AG09309 (cell line): ENCODE data around the gene MAP3K13.

Source experiments
- DNase-seq: peaks from one replicate; pipeline ENCODE4 v3.0.0-alpha.2; 2010; ENCODE audit warnings: low read depth
- H3K4me3 ChIP-seq: 2 replicates; pipeline ENCODE4 v1.5.1; 2011; ENCODE audit warnings: mild to moderate bottlenecking, low read depth, low read length, moderate library complexity; ENCODE audit not compliant: control insufficient read depth
- TF ChIP-seq, protein P1 (sequence below): IDR thresholded peaks from 2 replicates; pipeline ENCODE4 v1.5.1; 2011; ENCODE audit warnings: mild to moderate bottlenecking, low read depth, low read length, inconsistent platforms; ENCODE audit not compliant: insufficient read depth, control insufficient read depth; ENCODE audit errors: missing control alignments

Gene MAP3K13

DNA sequence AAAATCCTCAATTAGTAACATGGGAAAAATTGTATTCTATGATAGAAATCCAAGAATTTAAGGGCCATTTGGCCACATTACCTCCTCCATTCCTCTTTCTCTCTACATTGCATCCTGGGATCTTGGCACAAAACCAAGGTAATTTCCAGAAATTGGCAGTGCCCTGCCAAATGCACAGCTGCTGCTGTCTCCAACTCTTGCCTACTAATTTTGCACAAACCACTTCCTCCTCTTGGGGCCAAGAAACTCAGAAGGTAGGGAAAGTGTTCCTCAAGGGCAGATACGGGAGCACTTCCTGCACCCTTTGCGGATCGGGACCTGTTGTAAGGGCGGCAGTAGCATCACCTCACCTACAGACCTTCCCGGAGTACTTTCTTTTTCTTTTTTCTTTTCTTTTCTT lies 57.8 kb downstream of the MAP3K13 start:
- H3K4me3 ChIP-seq, result no peak overlapping the region
- TF ChIP-seq, protein P1, sequence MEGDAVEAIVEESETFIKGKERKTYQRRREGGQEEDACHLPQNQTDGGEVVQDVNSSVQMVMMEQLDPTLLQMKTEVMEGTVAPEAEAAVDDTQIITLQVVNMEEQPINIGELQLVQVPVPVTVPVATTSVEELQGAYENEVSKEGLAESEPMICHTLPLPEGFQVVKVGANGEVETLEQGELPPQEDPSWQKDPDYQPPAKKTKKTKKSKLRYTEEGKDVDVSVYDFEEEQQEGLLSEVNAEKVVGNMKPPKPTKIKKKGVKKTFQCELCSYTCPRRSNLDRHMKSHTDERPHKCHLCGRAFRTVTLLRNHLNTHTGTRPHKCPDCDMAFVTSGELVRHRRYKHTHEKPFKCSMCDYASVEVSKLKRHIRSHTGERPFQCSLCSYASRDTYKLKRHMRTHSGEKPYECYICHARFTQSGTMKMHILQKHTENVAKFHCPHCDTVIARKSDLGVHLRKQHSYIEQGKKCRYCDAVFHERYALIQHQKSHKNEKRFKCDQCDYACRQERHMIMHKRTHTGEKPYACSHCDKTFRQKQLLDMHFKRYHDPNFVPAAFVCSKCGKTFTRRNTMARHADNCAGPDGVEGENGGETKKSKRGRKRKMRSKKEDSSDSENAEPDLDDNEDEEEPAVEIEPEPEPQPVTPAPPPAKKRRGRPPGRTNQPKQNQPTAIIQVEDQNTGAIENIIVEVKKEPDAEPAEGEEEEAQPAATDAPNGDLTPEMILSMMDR, result no peak
- no peak for DNase-seq

DNA sequence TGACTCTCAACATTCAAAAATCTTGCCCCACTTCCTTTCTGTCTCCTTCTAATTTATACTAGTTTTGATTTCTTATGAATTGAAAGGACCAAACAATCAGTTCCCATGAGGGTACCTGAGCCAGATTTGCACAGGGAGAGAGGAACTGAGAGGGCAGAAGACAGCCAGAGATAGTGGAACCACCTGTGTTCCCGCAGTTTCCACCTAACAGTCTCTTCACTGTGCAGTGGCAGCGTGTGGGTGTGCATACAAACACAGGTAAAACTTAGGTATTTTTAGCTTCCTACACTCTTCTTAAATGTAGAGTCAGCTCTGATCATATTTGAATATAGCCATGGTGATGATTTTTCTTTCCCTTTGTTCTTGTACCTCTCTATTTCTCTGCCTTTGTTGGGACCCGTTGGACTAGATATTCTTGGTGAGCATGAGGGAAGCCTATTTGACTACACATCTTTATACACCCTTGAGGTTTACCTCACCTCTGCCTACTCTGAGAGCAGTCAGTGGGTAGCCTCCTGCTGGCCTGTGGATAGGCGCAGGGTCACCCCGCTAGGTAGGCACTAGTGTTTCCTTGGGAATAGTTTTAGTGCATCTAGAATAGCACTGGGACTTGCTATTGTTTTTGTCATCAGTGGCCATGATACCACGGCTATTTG lies 58.8 kb downstream of the MAP3K13 start:
- DNase-seq, result no peak
- H3K4me3 ChIP-seq, result no peak overlapping the region
- TF ChIP-seq, protein P1, result no peak

DNA sequence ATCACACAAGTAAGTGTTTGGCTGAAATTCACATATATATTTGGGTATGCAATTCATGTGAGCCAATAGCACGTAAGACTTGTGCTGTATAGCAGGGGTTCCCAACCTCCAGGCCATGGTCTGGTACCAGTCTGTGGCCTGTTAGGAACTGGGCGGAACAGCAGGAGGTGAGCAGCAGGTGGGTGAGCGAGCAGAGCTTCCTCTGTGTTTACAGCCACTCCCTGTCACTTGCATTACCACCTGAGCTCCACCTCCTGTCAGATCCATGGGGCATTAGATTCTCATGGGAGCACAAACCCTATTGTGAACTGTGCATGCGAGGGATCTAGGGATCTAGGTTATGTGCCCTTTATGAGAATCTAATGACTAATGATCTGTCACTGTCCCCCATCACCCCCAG lies 59.7 kb downstream of the MAP3K13 start:
- DNase-seq, result no peak
- no peak overlapping the region for H3K4me3 ChIP-seq
- TF ChIP-seq, protein P1, result no peak

DNA sequence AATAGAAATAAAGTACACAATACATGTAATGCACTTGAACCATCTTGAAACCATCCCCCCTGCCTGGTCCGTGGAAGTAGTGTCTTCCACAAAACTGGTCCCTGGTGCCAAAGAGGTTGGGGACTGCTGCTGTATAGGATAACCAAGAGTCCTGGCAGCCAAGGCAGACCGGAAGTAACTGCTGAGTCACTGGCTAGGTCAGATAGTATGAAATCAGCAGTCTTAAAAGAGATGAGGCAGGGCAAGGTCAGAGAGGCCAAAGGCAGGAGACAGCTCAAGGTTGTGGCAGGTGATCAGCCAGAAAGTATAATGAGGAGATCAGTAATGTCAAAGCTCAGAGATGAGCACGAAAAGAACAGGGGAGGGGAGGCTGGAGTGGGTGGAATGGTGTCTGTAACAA lies 60.2 kb downstream of the MAP3K13 start:
- TF ChIP-seq, protein P1, result no peak
- DNase-seq, result no peak
- H3K4me3 ChIP-seq, result no peak overlapping the region

DNA sequence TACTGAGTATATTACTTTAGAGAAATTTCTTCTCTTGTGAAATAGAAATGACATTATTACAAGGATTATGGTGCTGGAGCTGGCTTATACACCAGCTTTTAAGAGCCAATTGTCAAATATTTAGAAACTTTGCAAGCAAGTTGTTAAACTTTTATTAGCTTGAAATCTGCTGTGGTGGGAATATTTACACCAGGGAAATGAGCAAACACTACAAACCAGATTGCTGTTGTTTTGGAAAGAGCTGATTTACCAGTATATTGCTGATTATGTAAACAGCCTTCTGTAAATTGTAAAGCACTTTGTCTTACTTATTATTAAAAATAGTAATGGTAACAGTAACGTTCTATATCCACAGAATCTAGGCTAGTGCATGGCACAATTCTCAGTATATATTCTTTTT lies 61.5 kb downstream of the MAP3K13 start:
- no peak overlapping the region for H3K4me3 ChIP-seq
- DNase-seq, result no peak
- TF ChIP-seq, protein P1, result no peak

DNA sequence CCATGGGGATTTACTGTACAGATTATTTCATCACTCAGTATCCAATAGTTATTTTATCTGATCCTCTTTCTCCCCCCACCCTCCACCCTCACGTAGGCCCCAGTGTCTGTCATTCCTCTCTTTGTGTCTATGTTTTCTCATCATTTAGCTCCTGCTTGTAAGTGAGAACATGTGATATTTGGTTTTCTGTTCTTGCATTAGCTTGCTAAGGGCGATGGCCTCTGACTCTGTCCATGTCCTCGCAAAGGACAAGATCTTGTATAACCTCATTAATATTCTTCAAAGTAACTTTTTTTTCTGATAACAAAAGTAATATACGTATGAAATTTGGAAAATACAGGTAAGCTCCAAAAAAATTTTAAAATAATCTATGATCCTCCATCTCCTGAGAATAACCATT lies 67.4 kb downstream of the MAP3K13 start:
- H3K4me3 ChIP-seq, result no peak overlapping the region
- TF ChIP-seq, protein P1, result no peak
- DNase-seq, result no peak

DNA sequence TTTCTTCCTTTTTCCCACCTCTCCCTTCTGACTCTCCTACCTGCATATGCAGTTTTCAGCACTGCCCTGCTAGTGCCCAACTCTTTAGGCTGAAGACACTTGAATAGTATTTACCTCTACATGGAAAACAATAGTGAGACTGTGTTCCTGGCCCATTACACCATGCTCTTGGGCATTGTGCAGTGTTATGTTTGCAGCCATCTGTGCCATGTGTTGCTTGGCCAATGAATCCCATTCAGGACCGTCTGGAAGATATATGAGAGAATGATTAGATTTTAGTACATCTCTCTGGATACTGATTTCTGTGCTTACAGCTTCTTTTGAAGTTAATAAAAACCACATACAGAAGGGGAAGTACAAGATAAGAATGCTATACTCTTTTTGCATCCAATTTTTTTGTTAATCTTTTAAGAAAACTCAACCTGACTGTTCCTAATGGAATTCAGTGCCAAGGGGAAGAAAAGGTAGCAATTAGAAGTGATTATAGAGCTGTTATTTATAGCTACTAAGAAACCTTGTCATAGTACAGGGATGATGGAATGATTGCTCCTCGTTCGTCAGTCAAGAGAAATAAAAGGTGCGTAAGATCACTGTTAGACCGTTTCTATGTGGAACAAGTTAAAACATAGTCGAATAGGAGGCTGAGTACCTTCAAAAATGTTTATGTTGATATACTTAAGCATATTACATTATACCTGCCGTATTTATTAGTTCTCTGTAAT lies 77.0 kb downstream of the MAP3K13 start:
- no peak overlapping the region for H3K4me3 ChIP-seq
- no peak for DNase-seq
- TF ChIP-seq, protein P1, result no peak
